Colonic mucosa (tissue), 4 donors: Measurements from ENCODE around the gene NAP1L4. TPM values are rescaled to one million over a fixed set of nuclear protein-coding genes. Genes with fewer than 3 reads are reported as not detected.

ENCODE experiments used
- DNase-seq: peaks from one replicate; pipeline ENCODE4 v3.0.0-alpha.2; 2020
- H3K27ac ChIP-seq: fragments of 200-600 bp; one replicate; pipeline ENCODE4 v1.8.0; 2021
- H3K27me3 ChIP-seq: fragments of 200-600 bp; one replicate; pipeline ENCODE4 v1.8.0; 2021
- H3K36me3 ChIP-seq: fragments of 200-600 bp; one replicate; pipeline ENCODE4 v1.8.0; 2021
- H3K4me1 ChIP-seq: fragments of 200-600 bp; one replicate; pipeline ENCODE4 v1.8.0; 2021; ENCODE audit warnings: mild to moderate bottlenecking
- H3K4me3 ChIP-seq: fragments of 200-600 bp; one replicate; pipeline ENCODE4 v1.8.0; 2021
- H3K9ac ChIP-seq, 2 donors: one replicate each; pipeline ENCODE4 v1.7.0; 2013; ENCODE audit warnings: control low read depth in 2 of 2, low read depth in 2 of 2, low read length in 2 of 2
- H3K9me3 ChIP-seq: fragments of 200-600 bp; one replicate; pipeline ENCODE4 v1.8.0; 2021
- CTCF ChIP-seq: fragments of 200-600 bp; IDR thresholded peaks from one replicate; pipeline ENCODE4 v1.8.0; 2022; ENCODE audit warnings: antibody characterized with exemption, mild to moderate bottlenecking
- intact Hi-C: fragments of 100-400 bp; cut with DNase I; formaldehyde crosslinking; loops from one replicate; pipeline ENCODE4 v1.14.1; 2022
- total RNA-seq, 2 donors: library from RNA; stranded (reverse); fragmentation: NEBNext Ultra II Directional in 1 of 2; extraction: Animal tissue kit (Norgen Biotek cat#: 25700) in 1 of 2; gene quantifications; one replicate each; pipeline ENCODE4 v1.2.1, GENCODE V29; 2021
- donor health status: healthy.
- donor health status: DM: no; HTN: no; CAD: no.
- donor health status: DM: no; HTN: no; CAD: no.

The NAP1L4 gene
- total RNA-seq, 2 donors from 2014 or later, result 96.1 to 134 TPM

GRCh38 chr11:3004481-3004880, 12.4 kb upstream of the NAP1L4 start:
- Histone ChIP-seq H3K4me1 (no peaks in the 10 kb centered on the region), H3K36me3 (peaks cover 3% of the 10 kb centered on the region), H3K27ac (no peak overlapping the region), H3K9ac (no peak overlapping the region), H3K4me3 (no peak overlapping the region), H3K9me3 (no peaks in the 10 kb centered on the region), H3K27me3 (no peaks in the 10 kb centered on the region)
- no peak for DNase-seq
- intact Hi-C loops, result no loop called here
- no peak for TF ChIP-seq CTCF

GRCh38 chr11:3003396-3004231, 11.5 kb upstream of the NAP1L4 start:
- no peak for DNase-seq
- H3K4me1 ChIP-seq, result no peaks in the 10 kb centered on the region
- H3K36me3 ChIP-seq, result peaks cover 3% of the 10 kb centered on the region
- no peaks in the 10 kb centered on the region for H3K9me3 ChIP-seq
- no peaks in the 10 kb centered on the region for H3K27me3 ChIP-seq
- no peak overlapping the region for H3K27ac ChIP-seq
- no peak for TF ChIP-seq CTCF
- H3K4me3 ChIP-seq, result no peak overlapping the region
- intact Hi-C loops, result no loop called here
- no peak overlapping the region for H3K9ac ChIP-seq

GRCh38 chr11:3002871-3003270, 10.7 kb upstream of the NAP1L4 start:
- no peak for TF ChIP-seq CTCF
- DNase-seq, result no peak
- H3K27me3 ChIP-seq, result no peaks in the 10 kb centered on the region
- no peaks in the 10 kb centered on the region for H3K9me3 ChIP-seq
- no peak overlapping the region for H3K4me3 ChIP-seq
- no peak overlapping the region for H3K9ac ChIP-seq
- intact Hi-C loops, result no loop called here
- H3K4me1 ChIP-seq, result no peaks in the 10 kb centered on the region
- H3K27ac ChIP-seq, result no peak overlapping the region
- H3K36me3 ChIP-seq, result peaks cover 3% of the 10 kb centered on the region

GRCh38 chr11:3002351-3002861, 10.3 kb upstream of the NAP1L4 start:
- no peak overlapping the region for H3K4me3 ChIP-seq
- peaks cover 3% of the 10 kb centered on the region for H3K36me3 ChIP-seq
- intact Hi-C loops, result no loop called here
- TF ChIP-seq CTCF, result no peak
- DNase-seq, result no peak
- no peaks in the 10 kb centered on the region for H3K27me3 ChIP-seq
- H3K27ac ChIP-seq, result no peak overlapping the region
- H3K9me3 ChIP-seq, result no peaks in the 10 kb centered on the region
- no peaks in the 10 kb centered on the region for H3K4me1 ChIP-seq
- no peak overlapping the region for H3K9ac ChIP-seq

GRCh38 chr11:3001496-3001895, 9.4 kb upstream of the NAP1L4 start:
- Histone ChIP-seq H3K36me3 (peaks cover 1% of the 10 kb centered on the region), H3K4me1 (no peaks in the 10 kb centered on the region)

More at GRCh38 chr11:3001496-3001895, 9.4 kb upstream of the NAP1L4 start:
- Histone ChIP-seq H3K27me3 (no peaks in the 10 kb centered on the region), H3K9me3 (no peaks in the 10 kb centered on the region), H3K27ac (no peak overlapping the region), H3K4me3 (no peak overlapping the region), H3K9ac (no peak overlapping the region)
- intact Hi-C loops, result no loop called here
- no peak for DNase-seq
- TF ChIP-seq CTCF, result no peak
